Esophagus squamous epithelium (tissue), 5 donors: ENCODE data around the gene PMIS2. TPM values are rescaled to one million over a fixed set of nuclear protein-coding genes. Genes with fewer than 3 reads are reported as not detected.

ENCODE experiments used
- DNase-seq: peaks from one replicate; lab custom pipeline; 2025; lab: John Stamatoyannopoulos, UW
- H3K27ac ChIP-seq, 4 donors: fragments of 200-600 bp; sonication (generic); one replicate each; pipeline ENCODE4 v1.5.1; 2016 to 2019; ENCODE audit warnings: mild to moderate bottlenecking in 1 of 4
- H3K27me3 ChIP-seq, 4 donors: fragments of 200-600 bp; sonication (generic); 1 replicate in 3 of 4; 2 replicates in 1 of 4; pipeline versions ENCODE4 v1.5.1 to v1.6.0; 2017 to 2021; ENCODE audit warnings: antibody characterized with exemption in 1 of 4
- H3K36me3 ChIP-seq, 3 donors: fragments of 200-600 bp; sonication (generic); one replicate each; pipeline ENCODE4 v1.5.1; 2016 to 2019
- H3K4me1 ChIP-seq, 3 donors: fragments of 200-600 bp; sonication (generic); one replicate each; pipeline ENCODE4 v1.5.1; 2017 to 2019
- H3K4me3 ChIP-seq, 4 donors: fragments of 200-600 bp; sonication (generic); 1 replicate in 3 of 4; 2 replicates in 1 of 4; pipeline ENCODE4 v1.5.1; 2016 to 2019; ENCODE audit warnings: mild to moderate bottlenecking in 2 of 4, moderate library complexity in 1 of 4
- H3K9me3 ChIP-seq, 3 donors: fragments of 200-600 bp; sonication (generic); one replicate each; pipeline ENCODE4 v1.5.1; 2016 to 2019
- CTCF ChIP-seq, 6 experiments: fragments of 450-650 bp in 4 of 6; fragments of 200-600 bp in 2 of 6; sonication (generic) in 2 of 6; IDR thresholded peaks; one replicate each; pipeline ENCODE4 v1.5.1; 2016 to 2019; ENCODE audit warnings: antibody characterized with exemption in 6 of 6, mild to moderate bottlenecking in 4 of 6, moderate library complexity in 4 of 6
- POLR2A ChIP-seq, 4 donors: fragments of 450-650 bp; IDR thresholded peaks; one replicate each; pipeline ENCODE4 v1.6.1; 2017; ENCODE audit warnings: antibody characterized with exemption in 4 of 4, mild to moderate bottlenecking in 4 of 4, moderate library complexity in 3 of 4
- WGBS, 2 donors: methylation state at CpG; one replicate each; pipeline ENCODE4 v1.1.5; 2018; 5-methylcytosine and 5-hydroxymethylcytosine counted together
- intact Hi-C: fragments of 100-400 bp; cut with DNase I; formaldehyde crosslinking; loops from one replicate; pipeline ENCODE4 v1.15.0; 2022
- total RNA-seq, 4 donors: library from RNA; depleted of rRNA; stranded (reverse); fragments of >200 nt; gene quantifications; one replicate each; pipeline ENCODE4 v1.1.0, GENCODE V29; 2016
- donor health status: DM: yes; HTN: yes; CAD: no.

PMIS2 gene
- total RNA-seq, 4 donors from 2014 or later: not detected

GRCh38 chr19:35633727-35634440 lies 47.9 kb downstream of the PMIS2 start:
- H3K36me3 ChIP-seq: peaks cover 23 to 87% (median 68%) of the 10 kb centered on the region in 3 donors
- H3K9me3 ChIP-seq: no peaks in the 10 kb centered on the region
- no peak for DNase-seq
- no peak overlapping the region for H3K4me3 ChIP-seq
- H3K27ac ChIP-seq: no peak overlapping the region
- no peak for TF ChIP-seq POLR2A (IDR thresholded peaks at IDR 0.05)
- no peak for TF ChIP-seq CTCF (IDR thresholded peaks at IDR 0.05)
- intact Hi-C loops: no loop called here
- peaks cover 9 to 19% (median 10%) of the 10 kb centered on the region in 3 donors for H3K4me1 ChIP-seq
- 88 to 95% methylated on average over 6 to 10 of the region's 29 CpGs for WGBS, 2 donors
- H3K27me3 ChIP-seq: no peaks in the 10 kb centered on the region

- H3K4me1 ChIP-seq: peaks cover 0 to 3% (median 1%) of the 10 kb centered on the region in 3 donors
- 94 to 97% methylated on average over 2 to 3 of the region's 3 CpGs for WGBS, 2 donors
- TF ChIP-seq CTCF (IDR thresholded peaks at IDR 0.05) (no peak), POLR2A (IDR thresholded peaks at IDR 0.05) (no peak)
- no peaks in the 10 kb centered on the region for H3K9me3 ChIP-seq
- no peaks in the 10 kb centered on the region for H3K27me3 ChIP-seq
- no peak overlapping the region for H3K4me3 ChIP-seq
- no peak for DNase-seq
- H3K27ac ChIP-seq: no peak overlapping the region
- peaks cover 17 to 69% (median 54%) of the 10 kb centered on the region in 3 donors for H3K36me3 ChIP-seq
- intact Hi-C loops: no loop called here
These were observed 50.7 kb downstream of the PMIS2 start for GRCh38 chr19:35636651-35637050.

Other genes with a start within 250 kb of the PMIS2 start
- not detected for gene FFAR1, start 238.3 kb upstream of the PMIS2 start, total RNA-seq
- gene FFAR3, start 227.7 kb upstream of the PMIS2 start, total RNA-seq: not detected
- not detected for gene GPR42, start 215.1 kb upstream of the PMIS2 start, total RNA-seq
- 1 to 10 TPM in 1 of 4 donors, under 1 TPM in 2, not detected in 1; 0.49 to 2.5 (median 0.56) TPM for gene FFAR2, start 137.9 kb upstream of the PMIS2 start, total RNA-seq
- 100 to 1,000 TPM in 2 of 4 donors, 10 to 100 TPM in 1, 1 to 10 TPM in 1; 4.6 to 656 (median 111) TPM for gene KRTDAP, start 95.7 kb upstream of the PMIS2 start, total RNA-seq
- 100 to 1,000 TPM in 3 of 4 donors, 10 to 100 TPM in 1; 81.6 to 449 (median 257) TPM for gene DMKN, start 72.5 kb upstream of the PMIS2 start, total RNA-seq
- 1,000 to 10,000 TPM in 1 of 4 donors, 100 to 1,000 TPM in 2, 10 to 100 TPM in 1; 58.2 to 1,096 (median 541) TPM for gene SBSN, start 57.9 kb upstream of the PMIS2 start, total RNA-seq
- not detected for gene GAPDHS, start 52.7 kb upstream of the PMIS2 start, total RNA-seq
- 100 to 1,000 TPM in 1 of 4 donors, 10 to 100 TPM in 3; 68.1 to 119 (median 89.6) TPM for gene TMEM147, start 40.5 kb upstream of the PMIS2 start, total RNA-seq
- under 1 TPM in 1 of 4 donors, not detected in 3; 0.18 TPM for gene ATP4A, start 22.5 kb upstream of the PMIS2 start, total RNA-seq
- 10 to 100 TPM in 2 of 4 donors, 1 to 10 TPM in 2; 3.5 to 11.5 (median 10.6) TPM for gene HAUS5, start 26.6 kb downstream of the PMIS2 start, total RNA-seq
- gene RBM42, start 42.9 kb downstream of the PMIS2 start, total RNA-seq: 10 to 100 TPM; 52.1 to 59.1 (median 53.0) TPM
- gene ETV2, start 55.6 kb downstream of the PMIS2 start, total RNA-seq: under 1 TPM in 2 of 4 donors, not detected in 2; 0.31 to 0.44 TPM
- 100 to 1,000 TPM; 582 to 942 (median 761) TPM for gene COX6B1, start 62.1 kb downstream of the PMIS2 start, total RNA-seq
- 10 to 100 TPM in 1 of 4 donors, 1 to 10 TPM in 2, not detected in 1; 4.6 to 18.7 (median 9.8) TPM for gene UPK1A, start 80.3 kb downstream of the PMIS2 start, total RNA-seq
- gene ZBTB32, start 118.4 kb downstream of the PMIS2 start, total RNA-seq: under 1 TPM in 1 of 4 donors, not detected in 3; 0.38 TPM
- 10 to 100 TPM in 3 of 4 donors, 1 to 10 TPM in 1; 7.5 to 33.7 (median 15.6) TPM for gene KMT2B, start 131.8 kb downstream of the PMIS2 start, total RNA-seq
- gene IGFLR1, start 156.3 kb downstream of the PMIS2 start, total RNA-seq: 1 to 10 TPM in 3 of 4 donors, under 1 TPM in 1; 0.87 to 4.8 (median 4.3) TPM
- gene U2AF1L4, start 159.2 kb downstream of the PMIS2 start, total RNA-seq: 10 to 100 TPM; 10.2 to 19.0 (median 17.5) TPM
- 10 to 100 TPM; 23.3 to 33.9 (median 32.3) TPM for gene PSENEN, start 159.5 kb downstream of the PMIS2 start, total RNA-seq
- gene LIN37, start 162.4 kb downstream of the PMIS2 start, total RNA-seq: 10 to 100 TPM in 2 of 4 donors, 1 to 10 TPM in 2; 5.7 to 13.4 (median 9.5) TPM
- 10 to 100 TPM in 1 of 4 donors, 1 to 10 TPM in 3; 1.7 to 21.9 (median 3.6) TPM for gene HSPB6, start 170.9 kb downstream of the PMIS2 start, total RNA-seq
- 1 to 10 TPM; 3.7 to 9.7 (median 8.6) TPM for gene PROSER3, start 172.0 kb downstream of the PMIS2 start, total RNA-seq
- gene ARHGAP33, start 189.4 kb downstream of the PMIS2 start, total RNA-seq: 1 to 10 TPM; 1.3 to 8.4 (median 2.3) TPM
- gene PRODH2, start 226.7 kb downstream of the PMIS2 start, total RNA-seq: not detected